Measurements from ENCODE around the gene CACFD1. TPM values are rescaled to one million over a fixed set of nuclear protein-coding genes. Genes with fewer than 3 reads are reported as not detected.

CACFD1 gene
- total and polyA plus RNA-seq, 2 of the 4 experiments (the other 2 are of a cell fraction) = 2.0 to 6.6 TPM

GRCh38 chr9:133496861-133497842 lies 37.4 kb downstream of the CACFD1 start (continued):
- TF ChIP-seq SMC3 (IDR thresholded peaks at IDR 0.05; ENCODE audit: low read depth, low read length) = no peak

- Histone ChIP-seq H3K4me3 (ENCODE audit: insufficient read depth, low read depth, low read length) (no peak overlapping the region), H3K4ac (ENCODE audit: low read depth, low read length) (no peak overlapping the region), H3K36me3 (ENCODE audit: control insufficient read depth, insufficient read depth, low read length) (no peaks in the 10 kb centered on the region), H3K4me1 (ENCODE audit: control insufficient read depth, insufficient read depth, low read length) (no peaks in the 10 kb centered on the region), H2AFZ (replicated peaks; ENCODE audit: low read length, poor library complexity) (no peak overlapping the region), H2BK20ac (ENCODE audit: low read depth, low read length) (no peak overlapping the region), H4K91ac (ENCODE audit: insufficient read depth, low read depth, low read length) (no peak overlapping the region), H3K56ac (ENCODE audit: extremely low read depth, insufficient read depth, low read length) (no peak overlapping the region), H3K79me1 (ENCODE audit: low read depth in 1 of 2, low read length in 2 of 2) (no peaks in the 10 kb centered on the region), H3K27ac (ENCODE audit: insufficient read depth, low read length) (no peak overlapping the region), H3K23ac (ENCODE audit: low read depth, low read length) (no peak overlapping the region), H4K20me1 (ENCODE audit: insufficient read depth, low read length) (no peaks in the 10 kb centered on the region), H4K5ac (ENCODE audit: low read depth, low read length) (no peak overlapping the region), H3K14ac (replicated peaks; ENCODE audit: low read depth, low read length) (no peak overlapping the region), H3K27me3 (ENCODE audit: control insufficient read depth, insufficient read depth, low read length) (peaks cover 48% of the 10 kb centered on the region), H2AK5ac (ENCODE audit: low read depth, low read length) (no peak overlapping the region), H2BK5ac (ENCODE audit: low read depth, low read length, poor library complexity, severe bottlenecking) (no peak overlapping the region), H2BK120ac (ENCODE audit: low read depth, low read length) (no peak overlapping the region), H2AK9ac (replicated peaks; ENCODE audit: low read depth, low read length, poor library complexity) (no peak overlapping the region), H3K4me2 (ENCODE audit: low read depth, low read length) (no peak overlapping the region), H3K18ac (ENCODE audit: low read depth, low read length) (no peak overlapping the region), H3K9ac (ENCODE audit: low read depth, low read length) (no peak overlapping the region), H2BK15ac (ENCODE audit: low read depth, low read length) (no peak overlapping the region), H3K9me3 (ENCODE audit: control insufficient read depth, insufficient read depth, low read length) (peaks cover 11% of the 10 kb centered on the region), H3K9me1 (ENCODE audit: insufficient read depth, low read length) (peaks cover 5% of the 10 kb centered on the region; the same call in 1 of the 2 replicates), H4K8ac (ENCODE audit: low read depth in 2 of 2, low read length in 2 of 2) (no peak overlapping the region)
- DNase-seq (no peak), ATAC-seq (ENCODE audit: low read depth) (no peak)
- in situ Hi-C loops (cut with MboI; ENCODE audit: low sequenced_read_pairs) = loop anchor here (25.0 kb wide), 1 partner anchor 462 kb away; the partner anchor contains the start of gene GTF3C5
- no TSS peak for BruUV-seq (replicated peaks)
- CTCF ChIA-PET = interaction anchor here (0.9 to 1.0 kb wide), 2 partner anchors 10 to 314 kb away, joined by 3 to 8 read pairs; no protein-coding TSS in a partner anchor
- dilution Hi-C loops (cut with HindIII; ENCODE audit: low sequenced_read_pairs, unreplicated experiment) = no loop called here
- POLR2A ChIA-PET (ENCODE audit: unreplicated experiment) = no interaction called here
- 37% methylated on average over 5 of the region's 19 CpGs; no CpG with 5 or more reads in 1 of the 2 experiments for WGBS, 2 experiments (ENCODE audit: extremely low coverage in 2 of 2, insufficient read length in 1 of 2)
- TF ChIP-seq MXI1 (IDR thresholded peaks at IDR 0.05; ENCODE audit: borderline replicate concordance, low read depth, low read length) = no peak
- intact Hi-C loops (cut with micrococcal nuclease) = no loop called here
These were observed 39.5 kb downstream of the CACFD1 start for GRCh38 chr9:133499132-133499891.

Measured in IMR-90 (cell line).